Panc1 (cell line): ENCODE results near the gene ADSL. TPM values are rescaled to one million over a fixed set of nuclear protein-coding genes. Genes with fewer than 3 reads are reported as not detected.

ENCODE experiments used
- ATAC-seq: fragments of 200-7000 bp; cut with Tn5 transposase; 2 replicates; pipeline ENCODE4 v1.9.1; 2020; ENCODE audit warnings: mild to moderate bottlenecking, moderate library complexity
- BruUV-seq: library from RNA; stranded (reverse); fragments of 400-500 nt; replicated peaks from 2 replicates; lab custom pipeline; 2021; lab: Mats Ljungman, UMichigan
- CTCF ChIA-PET: fragments of 300-600 bp; sonication (Branson Sonifier 250); formaldehyde crosslinking; loops from one replicate; lab custom pipeline; 2022; ENCODE audit warnings: antibody characterized with exemption; lab: Charles Lee
- POLR2A ChIA-PET: fragments of 300-600 bp; sonication (Branson Sonifier 250); formaldehyde crosslinking; loops from one replicate; lab custom pipeline; 2022; ENCODE audit warnings: antibody characterized with exemption; lab: Charles Lee
- DNase-seq: peaks from one replicate; pipeline ENCODE4 v3.0.0-alpha.2; 2010; ENCODE audit warnings: low read depth, low spot score
- H3K27ac ChIP-seq: 2 replicates; pipeline ENCODE4 v1.5.1; 2011; ENCODE audit warnings: mild to moderate bottlenecking, low read length, inconsistent platforms
- H3K27me3 ChIP-seq: fragments of 200-500 bp; sonication (Bioruptor generic); 2 replicates; pipeline ENCODE4 v1.6.0; 2014; ENCODE audit warnings: low read length, inconsistent platforms; ENCODE audit not compliant: control insufficient read depth, insufficient read depth
- H3K36me3 ChIP-seq: fragments of 200-500 bp; sonication (Bioruptor generic); 2 replicates; pipeline ENCODE4 v1.5.1; 2014; ENCODE audit warnings: inconsistent platforms, mild to moderate bottlenecking, low read length, moderate library complexity; ENCODE audit not compliant: control insufficient read depth, insufficient read depth
- H3K4me1 ChIP-seq: 2 replicates; pipeline ENCODE4 v1.5.1; 2011; ENCODE audit warnings: inconsistent platforms, mild to moderate bottlenecking, low read length, moderate library complexity; ENCODE audit not compliant: control insufficient read depth, insufficient read depth
- H3K4me3 ChIP-seq, 2 experiments: 2 replicates each; pipeline ENCODE4 v1.5.1; 2011 to 2012; ENCODE audit warnings: low read depth in 2 of 2, low read length in 2 of 2, mild to moderate bottlenecking in 2 of 2, inconsistent platforms in 1 of 2, moderate library complexity in 1 of 2
- H3K9me3 ChIP-seq: fragments of 200-500 bp; sonication (Bioruptor generic); 2 replicates; pipeline ENCODE4 v1.5.1; 2014; ENCODE audit warnings: low read depth, mild to moderate bottlenecking, inconsistent platforms, low read length, moderate library complexity; ENCODE audit not compliant: control insufficient read depth, insufficient read depth
- POLR2AphosphoS5 ChIP-seq: IDR thresholded peaks from 2 replicates; pipeline ENCODE4 v1.6.1; 2012; ENCODE audit warnings: mild to moderate bottlenecking, low read depth, low read length, moderate library complexity
- REST ChIP-seq, 2 experiments: IDR thresholded peaks; 2 replicates each; pipeline ENCODE4 v1.6.1; 2011 to 2012; ENCODE audit warnings: low read depth in 2 of 2, control low read depth in 1 of 2, low read length in 1 of 2, mild to moderate bottlenecking in 1 of 2, moderate library complexity in 1 of 2; ENCODE audit not compliant: insufficient read depth in 1 of 2
- SIN3A ChIP-seq: IDR thresholded peaks from 2 replicates; pipeline ENCODE4 v1.6.1; 2012; ENCODE audit warnings: low read depth, mild to moderate bottlenecking, low read length, moderate library complexity, borderline replicate concordance; ENCODE audit not compliant: insufficient read depth
- TCF7L2 ChIP-seq: IDR thresholded peaks from 2 replicates; pipeline ENCODE4 v1.6.1; 2011; ENCODE audit warnings: mild to moderate bottlenecking, low read depth, low read length, inconsistent platforms
- in situ Hi-C: cut with HindIII; loops from 2 replicates; pipeline ENCODE4 v1.10.0; 2016; ENCODE audit warnings: low sequenced_read_pairs, low pct_unique_long_range_greater_than_20kb
- intact Hi-C: fragments of 100-400 bp; cut with micrococcal nuclease; formaldehyde crosslinking; loops from one replicate; pipeline ENCODE4 v1.10.0; 2022; ENCODE audit not compliant: unreplicated experiment
- total RNA-seq: library from RNA; stranded (reverse); gene quantifications from one replicate; pipeline ENCODE4 v1.2.1, GENCODE V29; 2021; ENCODE audit not compliant: unreplicated experiment
- TF ChIP-seq, protein P1 (sequence below): fragments of 450-650 bp; IDR thresholded peaks from 2 replicates; pipeline ENCODE4 v1.5.1; 2017; ENCODE audit warnings: mild to moderate bottlenecking

ADSL gene
- total RNA-seq, 1 experiment from 2014 or later = 107 TPM

GRCh38 chr22:40432157-40432556 is 85.9 kb downstream of the ADSL start:
- H3K4me1 ChIP-seq = peaks cover 8% of the 10 kb centered on the region
- no peak overlapping the region for H3K4me3 ChIP-seq
- BruUV-seq = no TSS peak
- POLR2A ChIA-PET = interaction anchor here (0.6 kb wide), 2 partner anchors 34 to 470 kb away, joined by 5 to 17 read pairs; no protein-coding TSS in a partner anchor
- no peak overlapping the region for H3K27ac ChIP-seq
- intact Hi-C loops (no loop called here), in situ Hi-C loops (no loop called here)
- CTCF ChIA-PET = no interaction called here
- DNase-seq (no peak), ATAC-seq (no peak)
- peaks cover 7% of the 10 kb centered on the region for H3K36me3 ChIP-seq
- no peaks in the 10 kb centered on the region for H3K9me3 ChIP-seq
- H3K27me3 ChIP-seq = no peaks in the 10 kb centered on the region
- TF ChIP-seq SIN3A (no peak), TCF7L2 (no peak), REST (IDR thresholded peaks at IDR 0.05; ENCODE audit: insufficient read depth in 1 of 2, low read depth in 2 of 2, low read length in 1 of 2) (no peak), POLR2AphosphoS5 (no peak)
- TF ChIP-seq, protein P1, sequence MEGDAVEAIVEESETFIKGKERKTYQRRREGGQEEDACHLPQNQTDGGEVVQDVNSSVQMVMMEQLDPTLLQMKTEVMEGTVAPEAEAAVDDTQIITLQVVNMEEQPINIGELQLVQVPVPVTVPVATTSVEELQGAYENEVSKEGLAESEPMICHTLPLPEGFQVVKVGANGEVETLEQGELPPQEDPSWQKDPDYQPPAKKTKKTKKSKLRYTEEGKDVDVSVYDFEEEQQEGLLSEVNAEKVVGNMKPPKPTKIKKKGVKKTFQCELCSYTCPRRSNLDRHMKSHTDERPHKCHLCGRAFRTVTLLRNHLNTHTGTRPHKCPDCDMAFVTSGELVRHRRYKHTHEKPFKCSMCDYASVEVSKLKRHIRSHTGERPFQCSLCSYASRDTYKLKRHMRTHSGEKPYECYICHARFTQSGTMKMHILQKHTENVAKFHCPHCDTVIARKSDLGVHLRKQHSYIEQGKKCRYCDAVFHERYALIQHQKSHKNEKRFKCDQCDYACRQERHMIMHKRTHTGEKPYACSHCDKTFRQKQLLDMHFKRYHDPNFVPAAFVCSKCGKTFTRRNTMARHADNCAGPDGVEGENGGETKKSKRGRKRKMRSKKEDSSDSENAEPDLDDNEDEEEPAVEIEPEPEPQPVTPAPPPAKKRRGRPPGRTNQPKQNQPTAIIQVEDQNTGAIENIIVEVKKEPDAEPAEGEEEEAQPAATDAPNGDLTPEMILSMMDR = no peak

DNA sequence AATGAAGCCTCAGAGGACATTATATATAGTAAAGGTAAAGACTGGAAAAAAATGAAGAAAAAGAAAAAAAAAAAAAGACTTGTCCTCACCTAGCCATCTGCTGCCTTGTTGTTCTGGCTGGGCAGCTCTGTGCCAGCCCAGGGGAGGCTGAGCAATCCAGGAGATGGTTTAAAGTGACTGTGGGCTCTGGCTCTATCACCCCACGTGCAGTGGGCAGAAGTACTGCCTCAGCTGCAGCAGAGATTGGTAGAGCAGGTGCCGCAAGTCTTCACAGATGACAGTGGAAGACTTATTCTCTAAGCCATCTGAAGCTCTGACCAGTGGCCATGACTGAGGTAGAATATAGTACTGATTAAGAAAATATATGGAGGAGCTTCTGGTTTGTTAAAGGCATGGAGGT is 86.3 kb downstream of the ADSL start:
- CTCF ChIA-PET = interaction anchor here (1.1 kb wide), 1 partner anchor 54 kb away, joined by 3 read pairs; no protein-coding TSS in a partner anchor

More for the DNA sequence above, 86.3 kb downstream of the ADSL start:
- Histone ChIP-seq H3K4me1 (peaks cover 13% of the 10 kb centered on the region), H3K36me3 (peaks cover 4% of the 10 kb centered on the region; the same call in 1 of the 2 replicates), H3K27ac (no peak overlapping the region), H3K27me3 (no peaks in the 10 kb centered on the region), H3K9me3 (no peaks in the 10 kb centered on the region), H3K4me3 (no peak overlapping the region)
- DNase-seq = no peak
- no TSS peak for BruUV-seq
- ATAC-seq = no peak
- intact Hi-C loops (no loop called here), in situ Hi-C loops (no loop called here)
- no peak for TF ChIP-seq REST (IDR thresholded peaks at IDR 0.05; ENCODE audit: insufficient read depth in 1 of 2, low read depth in 2 of 2, low read length in 1 of 2)
- no peak for TF ChIP-seq TCF7L2
- TF ChIP-seq SIN3A = no peak
- no peak for TF ChIP-seq POLR2AphosphoS5
- TF ChIP-seq, protein P1 = no peak
- POLR2A ChIA-PET = interaction anchor here (0.6 kb wide), 1 partner anchor 469 kb away, joined by 5 read pairs; no protein-coding TSS in a partner anchor
